SK-N-SH (cell line): ENCODE data around the gene ETS1.

Source experiments
- EZH2phosphoT487 ChIP-seq: fragments of 200-600 bp; sonication (generic); IDR thresholded peaks from 2 replicates; pipeline ENCODE4 v1.6.1; 2017; ENCODE audit warnings: low read depth, mixed run types, mild to moderate bottlenecking, antibody characterized with exemption, moderate library complexity, borderline replicate concordance
- JUND ChIP-seq: IDR thresholded peaks from 2 replicates; pipeline ENCODE4 v1.4.0; 2012
- POLR2AphosphoS5 ChIP-seq: IDR thresholded peaks from 2 replicates; pipeline ENCODE4 v1.6.1; 2012; ENCODE audit warnings: low read depth, low read length
- SIN3A ChIP-seq: IDR thresholded peaks from 2 replicates; pipeline ENCODE4 v1.6.1; 2012; ENCODE audit warnings: low read depth, mild to moderate bottlenecking, low read length, moderate library complexity, borderline replicate concordance
- YY1 ChIP-seq: IDR thresholded peaks from 2 replicates; pipeline ENCODE4 v1.4.0; 2012; ENCODE audit warnings: low read depth, mild to moderate bottlenecking
- ZBTB33 ChIP-seq: IDR thresholded peaks from 2 replicates; pipeline ENCODE4 v1.4.0; 2012; ENCODE audit warnings: low read depth, borderline replicate concordance
- TF ChIP-seq, protein P1 (sequence below): fragments of 200-600 bp; sonication (generic); IDR thresholded peaks from 2 replicates; pipeline ENCODE4 v1.6.1; 2017; ENCODE audit warnings: antibody characterized with exemption, mild to moderate bottlenecking, moderate library complexity

- TF ChIP-seq, protein P1, sequence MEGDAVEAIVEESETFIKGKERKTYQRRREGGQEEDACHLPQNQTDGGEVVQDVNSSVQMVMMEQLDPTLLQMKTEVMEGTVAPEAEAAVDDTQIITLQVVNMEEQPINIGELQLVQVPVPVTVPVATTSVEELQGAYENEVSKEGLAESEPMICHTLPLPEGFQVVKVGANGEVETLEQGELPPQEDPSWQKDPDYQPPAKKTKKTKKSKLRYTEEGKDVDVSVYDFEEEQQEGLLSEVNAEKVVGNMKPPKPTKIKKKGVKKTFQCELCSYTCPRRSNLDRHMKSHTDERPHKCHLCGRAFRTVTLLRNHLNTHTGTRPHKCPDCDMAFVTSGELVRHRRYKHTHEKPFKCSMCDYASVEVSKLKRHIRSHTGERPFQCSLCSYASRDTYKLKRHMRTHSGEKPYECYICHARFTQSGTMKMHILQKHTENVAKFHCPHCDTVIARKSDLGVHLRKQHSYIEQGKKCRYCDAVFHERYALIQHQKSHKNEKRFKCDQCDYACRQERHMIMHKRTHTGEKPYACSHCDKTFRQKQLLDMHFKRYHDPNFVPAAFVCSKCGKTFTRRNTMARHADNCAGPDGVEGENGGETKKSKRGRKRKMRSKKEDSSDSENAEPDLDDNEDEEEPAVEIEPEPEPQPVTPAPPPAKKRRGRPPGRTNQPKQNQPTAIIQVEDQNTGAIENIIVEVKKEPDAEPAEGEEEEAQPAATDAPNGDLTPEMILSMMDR: no peak
- no peak for TF ChIP-seq POLR2AphosphoS5
- no peak for TF ChIP-seq EZH2phosphoT487
- TF ChIP-seq JUND: no peak
- no peak for TF ChIP-seq YY1
- no peak for TF ChIP-seq ZBTB33
- TF ChIP-seq SIN3A: no peak
Observed at GRCh38 chr11:128513915-128514681, 73.3 kb downstream of the ETS1 start.
